NK-92 (cell line): ENCODE measurements around the gene METAP1D.
"Not testable (repeated sequence)": the region's sequence is repeated elsewhere in the genome, so short reads cannot be mapped to it uniquely, and the experiment has no call there.

ENCODE experiments used
- DNase-seq: peaks from one replicate; lab custom pipeline; 2025; ENCODE audit not compliant: unreplicated experiment; lab: John Stamatoyannopoulos, UW

Gene METAP1D

GRCh38 chr2:172100935-172101820, 101.4 kb downstream of the METAP1D start:
- DNase-seq: no peak

- DNase-seq: no peak
Measured at GRCh38 chr2:172101821-172102390, 102.2 kb downstream of the METAP1D start.

GRCh38 chr2:172102391-172103359, 102.9 kb downstream of the METAP1D start, which contains the start of gene DLX2:
DLX2 (minus strand) TSS chr2:172102900; CDS start chr2:172102538, 362 bp downstream.
- DNase-seq: no peak

- no peak for DNase-seq
Measured at GRCh38 chr2:172103471-172104272, 103.9 kb downstream of the METAP1D start.

GRCh38 chr2:172105471-172106107, 105.8 kb downstream of the METAP1D start:
- no peak for DNase-seq

GRCh38 chr2:172106108-172106961, 106.6 kb downstream of the METAP1D start:
- no peak for DNase-seq

GRCh38 chr2:172107690-172108586, 108.2 kb downstream of the METAP1D start:
- no peak for DNase-seq

- DNase-seq: no peak
Measured at GRCh38 chr2:172108587-172108930, 108.8 kb downstream of the METAP1D start.

GRCh38 chr2:172109256-172109987, 109.7 kb downstream of the METAP1D start:
- DNase-seq: no peak

GRCh38 chr2:172109988-172110811, 110.4 kb downstream of the METAP1D start:
- DNase-seq: no peak

- DNase-seq: no peak
Measured at GRCh38 chr2:172113617-172114016, 113.9 kb downstream of the METAP1D start.

- not testable (repeated sequence) for DNase-seq
Measured at GRCh38 chr2:172114176-172114575, 114.4 kb downstream of the METAP1D start.

GRCh38 chr2:172114579-172114978, 114.8 kb downstream of the METAP1D start:
- DNase-seq: no peak

GRCh38 chr2:172116107-172116506, 116.4 kb downstream of the METAP1D start:
- DNase-seq: no peak

- no peak for DNase-seq
Measured at GRCh38 chr2:172119089-172119488, 119.3 kb downstream of the METAP1D start.

- DNase-seq: no peak
Measured at GRCh38 chr2:172120118-172120517, 120.4 kb downstream of the METAP1D start.

- DNase-seq: no peak
Measured at GRCh38 chr2:172128484-172128883, 128.7 kb downstream of the METAP1D start.
